Esophagus squamous epithelium (tissue), 4 donors: ENCODE measurements around the gene PRDX5.

Experiments used
- CTCF ChIP-seq, 6 experiments: fragments of 450-650 bp in 4 of 6; fragments of 200-600 bp in 2 of 6; sonication (generic) in 2 of 6; IDR thresholded peaks; one replicate each; pipeline ENCODE4 v1.5.1; 2016 to 2019; ENCODE audit warnings: antibody characterized with exemption in 6 of 6, mild to moderate bottlenecking in 4 of 6, moderate library complexity in 4 of 6
- POLR2A ChIP-seq, 4 donors: fragments of 450-650 bp; IDR thresholded peaks; one replicate each; pipeline ENCODE4 v1.6.1; 2017; ENCODE audit warnings: antibody characterized with exemption in 4 of 4, mild to moderate bottlenecking in 4 of 4, moderate library complexity in 3 of 4

DNA sequence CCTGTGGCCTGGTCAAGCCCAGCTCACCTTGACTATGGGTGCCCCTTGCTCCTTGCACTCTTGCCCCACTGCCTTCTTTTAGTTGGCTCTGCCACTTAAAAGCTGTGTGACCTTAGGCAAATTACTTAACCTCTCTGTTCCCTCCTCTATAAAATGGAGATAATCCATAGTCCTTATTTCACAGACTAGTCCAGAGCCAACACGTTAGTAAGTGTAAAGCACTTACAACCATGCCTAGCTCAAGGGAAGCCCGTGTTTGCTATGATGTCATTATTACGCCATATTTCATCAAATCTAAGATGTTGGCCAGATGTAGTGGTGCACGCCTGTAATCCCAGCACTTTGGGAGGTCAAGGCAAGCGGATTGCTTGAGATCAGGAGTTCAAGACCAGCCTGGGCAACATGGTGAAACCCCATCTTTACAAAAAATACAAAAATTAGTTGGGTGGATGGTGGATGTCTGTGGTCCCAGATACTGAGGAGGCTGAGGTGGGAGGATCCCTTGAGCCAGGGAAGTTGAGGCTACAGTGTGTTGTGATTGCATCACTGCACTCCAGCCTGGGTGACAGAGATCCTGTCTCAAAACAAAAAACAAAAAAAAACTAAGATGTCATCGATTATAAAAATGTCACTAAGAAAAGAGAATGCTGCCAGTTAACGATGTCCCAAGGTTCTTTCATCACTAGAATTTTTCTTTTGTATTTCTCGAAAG is 19.8 kb downstream of the PRDX5 start:
- TF ChIP-seq CTCF (IDR thresholded peaks at IDR 0.05) (no peak), POLR2A (IDR thresholded peaks at IDR 0.05) (no peak)
